Heart left ventricle (tissue), 13 donors: ENCODE results near the gene ZP4.

ENCODE experiments used
- POLR2A ChIP-seq, 2 donors: fragments of 450-650 bp; IDR thresholded peaks; one replicate each; pipeline ENCODE4 v1.6.1; 2017; ENCODE audit warnings: antibody characterized with exemption in 2 of 2, mild to moderate bottlenecking in 2 of 2, moderate library complexity in 2 of 2
- TF ChIP-seq, protein P1 (sequence below), 12 donors: fragments of 200-600 bp; sonication (generic) in 4 of 12; IDR thresholded peaks; one replicate each; pipeline versions ENCODE4 v1.5.0 to v1.8.0; 2018 to 2022; ENCODE audit warnings: antibody characterized with exemption in 12 of 12, mild to moderate bottlenecking in 5 of 12
- donor health status: ischemic (EF 13 %, LVEDD 7.1; RV severe dilation, severe dysfunction).
- donor health status: DM: no; HTN: yes; CAD: no.
- donor health status: DM: no; HTN: no; CAD: no.
- donor health status: ischemic (EF 25% LVEDD 6.9; RV normal size, moderate dysfunction).
- donor health status: ischemic (EF 25% LVEDD 5.7; RV mildly dilated, moderate dysfunction).
- donor health status: ischemic (EF 35%, LVEDD 5.7; RV mildly dilated, moderate dysfunction).
- donor health status: nonischemic (EF 11% LVEDD 7.7; RV severe dilation, severe dysfunction).
- donor health status: DM: yes; HTN: yes; CAD: no.
- donor health status: PGD.
- donor health status: ischemic (EF 29% LVEDD 5.4; RV normal size, mild dysfunction).
- donor health status: nonischemic (EF 23%, LVEDD 6.1; RV moderate dilation, normal function).

GRCh38 chr1:237851210-237851845, 39.4 kb downstream of the ZP4 start:
- TF ChIP-seq POLR2A (IDR thresholded peaks at IDR 0.05) = no peak
- TF ChIP-seq, protein P1, sequence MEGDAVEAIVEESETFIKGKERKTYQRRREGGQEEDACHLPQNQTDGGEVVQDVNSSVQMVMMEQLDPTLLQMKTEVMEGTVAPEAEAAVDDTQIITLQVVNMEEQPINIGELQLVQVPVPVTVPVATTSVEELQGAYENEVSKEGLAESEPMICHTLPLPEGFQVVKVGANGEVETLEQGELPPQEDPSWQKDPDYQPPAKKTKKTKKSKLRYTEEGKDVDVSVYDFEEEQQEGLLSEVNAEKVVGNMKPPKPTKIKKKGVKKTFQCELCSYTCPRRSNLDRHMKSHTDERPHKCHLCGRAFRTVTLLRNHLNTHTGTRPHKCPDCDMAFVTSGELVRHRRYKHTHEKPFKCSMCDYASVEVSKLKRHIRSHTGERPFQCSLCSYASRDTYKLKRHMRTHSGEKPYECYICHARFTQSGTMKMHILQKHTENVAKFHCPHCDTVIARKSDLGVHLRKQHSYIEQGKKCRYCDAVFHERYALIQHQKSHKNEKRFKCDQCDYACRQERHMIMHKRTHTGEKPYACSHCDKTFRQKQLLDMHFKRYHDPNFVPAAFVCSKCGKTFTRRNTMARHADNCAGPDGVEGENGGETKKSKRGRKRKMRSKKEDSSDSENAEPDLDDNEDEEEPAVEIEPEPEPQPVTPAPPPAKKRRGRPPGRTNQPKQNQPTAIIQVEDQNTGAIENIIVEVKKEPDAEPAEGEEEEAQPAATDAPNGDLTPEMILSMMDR (IDR thresholded peaks at IDR 0.05) = peak in 6 of 12 donors; percentile 13 to 35 (median 30)
